Activated CD8-positive, alpha-beta memory T cell treated with anti-CD3 and anti-CD28 coated beads for 48 hours (primary cell): ENCODE measurements around the gene KIF26A.

Experiments used
- DNase-seq, 3 experiments: peaks; one replicate each; pipeline ENCODE4 v3.0.0-alpha.2; 2020; ENCODE audit warnings: low read depth in 2 of 3, low spot score in 2 of 3

Gene KIF26A

GRCh38 chr14:104112609-104113571 is 25.5 kb upstream of the KIF26A start:
- no peak for DNase-seq

- DNase-seq: no peak
Measured at GRCh38 chr14:104113631-104114420, 24.6 kb upstream of the KIF26A start.

GRCh38 chr14:104114421-104115130 is 23.8 kb upstream of the KIF26A start:
- DNase-seq: no peak

DNA sequence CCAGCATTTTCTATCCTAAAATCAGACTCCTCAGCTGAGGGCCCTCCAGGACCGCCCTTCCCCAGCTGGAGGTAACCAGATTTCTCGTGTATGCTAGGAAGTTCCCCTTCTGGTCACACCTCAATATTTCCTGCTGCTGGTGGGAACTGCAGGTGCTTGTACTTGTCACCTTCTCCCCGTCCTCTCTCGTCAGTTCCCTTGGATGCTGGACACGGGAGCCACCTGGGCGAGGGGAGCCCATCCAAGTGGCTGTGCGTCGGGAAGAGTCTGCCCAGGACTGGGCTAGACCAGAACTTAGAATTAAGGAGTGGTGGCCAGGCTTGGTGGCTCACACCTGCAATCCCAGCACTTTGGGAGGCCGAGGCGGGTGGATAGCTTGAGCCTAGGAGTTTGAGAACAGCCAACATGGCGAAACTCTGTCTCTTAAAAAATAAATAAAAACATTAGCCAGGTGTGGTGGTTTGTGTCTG is 23.2 kb upstream of the KIF26A start:
- no peak for DNase-seq

- DNase-seq: no peak
Measured at GRCh38 chr14:104115691-104116287, 22.6 kb upstream of the KIF26A start.

DNA sequence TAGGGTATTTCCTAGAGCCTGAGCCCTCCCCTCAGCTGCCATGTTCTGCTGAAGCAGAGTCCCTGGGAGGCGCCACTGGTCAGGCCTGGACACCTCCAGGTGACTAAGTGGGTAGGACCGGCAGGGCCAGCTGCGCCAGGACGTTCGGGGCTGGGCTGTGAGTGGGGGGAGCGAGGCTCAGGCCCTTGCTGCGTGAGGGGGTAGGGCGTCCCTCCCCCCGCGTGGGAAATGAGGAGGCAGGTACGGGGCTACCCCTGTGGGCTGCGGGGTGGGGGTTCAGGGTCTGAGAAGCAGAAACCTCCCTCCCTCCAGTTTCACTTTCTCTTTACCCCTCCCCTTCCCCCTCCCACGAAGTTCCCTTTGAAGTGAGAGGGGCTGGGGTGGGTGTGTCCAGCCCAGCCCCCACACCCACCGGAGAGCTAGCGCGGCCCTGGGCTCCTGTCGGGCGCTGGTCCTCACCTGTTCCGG is 22.1 kb upstream of the KIF26A start:
- DNase-seq: no peak

GRCh38 chr14:104116756-104117340 is 21.5 kb upstream of the KIF26A start:
- no peak for DNase-seq

DNA sequence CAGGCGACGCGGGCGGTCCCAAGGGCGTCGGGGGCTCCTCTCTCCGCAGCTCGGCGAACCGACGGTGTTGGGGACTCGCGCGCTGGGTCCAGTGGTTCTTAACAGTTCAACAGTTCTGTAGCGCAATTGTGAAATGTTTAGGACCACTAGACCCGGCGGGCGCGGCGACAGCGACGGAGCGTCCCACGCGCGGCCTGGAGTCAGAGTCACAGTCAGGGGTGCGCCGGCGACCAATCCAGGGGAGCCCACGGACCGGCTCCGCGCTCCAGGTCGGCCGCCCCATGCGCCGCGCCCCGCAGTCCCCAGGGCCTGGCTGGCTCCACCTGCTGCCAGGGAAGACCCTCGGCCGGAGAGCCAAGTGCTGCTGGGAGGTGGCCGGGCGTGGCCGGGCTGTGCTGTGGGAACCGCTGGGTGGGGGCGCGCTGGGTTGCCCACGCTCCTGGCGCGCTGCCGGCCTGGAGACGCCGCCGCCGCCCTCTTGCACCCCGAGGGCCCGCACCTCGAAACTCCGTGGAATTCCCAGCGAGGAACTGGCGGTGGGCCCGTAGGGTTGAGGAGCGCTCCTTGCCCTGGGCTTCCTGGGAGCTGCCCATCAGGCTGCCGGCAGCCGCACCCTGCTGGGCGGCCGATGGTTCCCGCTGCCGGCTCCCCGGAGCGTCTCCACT is 20.9 kb upstream of the KIF26A start:
- DNase-seq: no peak

- no peak for DNase-seq
Measured at GRCh38 chr14:104118006-104118844, 20.2 kb upstream of the KIF26A start.

- no peak for DNase-seq
Measured at GRCh38 chr14:104119119-104119487, 19.3 kb upstream of the KIF26A start.

DNA sequence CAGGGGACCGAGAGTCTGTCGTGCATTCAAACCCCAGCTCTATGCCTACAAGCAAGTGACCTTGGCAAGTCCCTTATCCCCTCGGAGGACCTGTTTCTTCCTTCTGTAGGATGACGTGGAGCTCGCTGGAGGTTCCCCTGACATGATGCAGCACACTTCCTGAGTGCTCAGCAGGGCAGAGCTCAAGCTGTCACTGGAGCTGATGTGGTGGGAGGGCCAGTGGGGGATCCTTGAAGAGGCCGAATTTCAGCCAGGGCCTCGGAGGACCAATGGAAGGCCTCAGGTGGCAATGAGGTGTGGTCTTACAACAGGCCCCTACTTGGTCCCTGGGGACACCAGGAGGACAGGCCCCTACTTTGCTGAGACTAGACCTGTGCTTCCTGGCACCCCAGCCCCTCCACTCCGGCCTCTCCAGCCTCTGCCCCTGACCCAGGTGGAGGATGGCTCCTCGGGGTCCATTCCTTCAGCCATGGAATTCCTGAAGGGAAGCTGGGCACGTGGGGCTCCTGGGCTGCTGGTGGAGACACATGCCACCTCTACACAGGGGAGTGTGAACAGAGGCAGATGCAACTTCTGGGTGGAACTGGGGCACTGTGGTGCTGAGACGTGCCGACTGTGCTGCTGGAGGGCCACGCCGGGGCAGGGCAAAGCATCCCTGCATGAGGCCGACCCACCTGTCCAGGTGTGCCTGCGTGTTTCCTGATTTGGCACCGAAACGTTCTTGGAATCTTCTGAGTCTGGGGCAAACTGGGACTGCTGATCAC is 18.7 kb upstream of the KIF26A start:
- no peak for DNase-seq

DNA sequence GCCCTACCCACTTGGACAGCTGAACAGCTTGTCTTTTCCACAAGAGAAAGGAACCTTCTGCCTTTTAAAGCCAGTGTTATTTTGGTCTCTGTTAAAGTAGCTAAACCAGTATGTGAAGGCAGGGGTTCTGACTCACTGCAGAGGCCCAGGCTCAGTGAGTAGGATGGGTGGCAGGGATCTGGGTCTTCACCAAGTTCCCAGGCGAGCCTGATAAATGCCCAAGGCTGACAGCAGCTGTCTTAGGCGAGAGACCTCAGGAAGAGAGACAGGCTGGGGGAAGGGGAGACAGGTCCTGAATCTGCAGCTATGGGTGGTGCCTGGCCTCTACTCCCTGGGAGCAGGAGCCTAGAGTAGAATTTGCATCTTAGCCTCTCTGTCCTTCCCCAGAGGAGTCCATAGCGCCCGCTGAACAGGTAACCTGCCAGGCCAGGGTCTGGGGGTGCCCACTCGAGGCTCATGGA is 18.1 kb upstream of the KIF26A start:
- DNase-seq: no peak

- no peak for DNase-seq
Measured at GRCh38 chr14:104121142-104121541, 17.2 kb upstream of the KIF26A start.

- DNase-seq: no peak
Measured at GRCh38 chr14:104123879-104124278, 14.5 kb upstream of the KIF26A start.

GRCh38 chr14:104125011-104125410 is 13.4 kb upstream of the KIF26A start:
- DNase-seq: no peak

DNA sequence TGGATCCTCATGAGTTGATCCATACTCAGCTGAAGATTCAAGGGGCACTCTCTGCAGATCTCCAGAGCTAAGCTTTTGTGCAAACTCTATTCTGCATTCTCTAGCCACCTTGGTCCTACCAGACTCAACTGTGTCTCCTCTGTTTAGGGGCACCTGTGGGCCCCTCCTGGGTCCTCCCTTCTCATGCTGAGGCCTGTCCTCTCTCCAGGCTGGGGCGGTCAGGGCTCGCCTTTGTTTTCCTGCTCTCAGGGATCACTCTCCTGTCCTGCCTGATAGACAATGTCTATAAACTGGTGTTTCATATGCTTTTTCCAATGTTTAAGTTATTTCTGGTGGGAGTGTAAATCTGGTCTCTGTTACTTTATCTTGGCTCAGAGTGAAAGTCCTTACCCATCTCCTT is 11.6 kb upstream of the KIF26A start:
- DNase-seq: no peak

- DNase-seq: no peak
Measured at GRCh38 chr14:104128981-104129380, 9.4 kb upstream of the KIF26A start.

DNA sequence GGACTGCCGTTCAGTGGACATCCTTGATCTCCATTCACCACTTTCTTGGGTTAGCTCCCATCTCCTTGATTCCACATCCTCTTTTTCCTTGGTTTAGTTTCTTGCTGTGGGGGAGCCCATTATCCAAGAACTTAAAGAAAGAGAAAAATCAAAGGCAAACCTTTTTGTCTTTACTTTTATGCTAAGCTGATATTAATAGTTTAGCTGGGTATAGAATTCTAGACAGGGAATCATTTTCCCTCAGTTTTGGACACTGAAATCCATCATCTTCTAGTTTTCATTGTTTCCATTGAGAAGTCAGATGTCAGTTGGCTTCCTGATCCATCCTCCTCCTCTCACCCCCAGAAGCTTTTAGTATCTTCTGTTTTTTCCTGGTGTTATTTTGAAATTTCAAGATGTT is 8.8 kb upstream of the KIF26A start:
- no peak for DNase-seq
